K562 (cell line): ENCODE results near the gene AP3M1. TPM values are rescaled to one million over a fixed set of nuclear protein-coding genes. Genes with fewer than 3 reads are reported as not detected.

ENCODE experiments used
- CBX8 ChIP-seq: fragments of 200-600 bp; sonication (generic); IDR thresholded peaks from 2 replicates; pipeline ENCODE4 v1.6.1; 2012; ENCODE audit warnings: borderline replicate concordance, mixed run types, low read depth, mild to moderate bottlenecking, moderate library complexity, mixed read lengths, low read length, control low read depth, inconsistent platforms; ENCODE audit not compliant: poor library complexity, severe bottlenecking; ENCODE audit errors: extremely low read depth
- CREB3L1 ChIP-seq: fragments of 450-650 bp; IDR thresholded peaks from 2 replicates; pipeline ENCODE4 v1.6.1; 2014; ENCODE audit warnings: low read depth, mild to moderate bottlenecking, moderate library complexity, borderline replicate concordance
- GABPB1 ChIP-seq: sonication (generic); formaldehyde crosslinking; IDR thresholded peaks from 2 replicates; pipeline ENCODE4 v1.8.0; 2022; ENCODE audit warnings: mild to moderate bottlenecking, missing genetic modification reagents
- HDGF ChIP-seq: fragments of 450-650 bp; IDR thresholded peaks from 2 replicates; pipeline ENCODE4 v1.6.1; 2016
- HMG20A ChIP-seq: fragments of 450-650 bp; formaldehyde crosslinking; conservative IDR thresholded peaks from 2 replicates; pipeline ENCODE4 v1.4.0; 2020; ENCODE audit warnings: mild to moderate bottlenecking, mixed read lengths
- HNRNPL ChIP-seq: fragments of 200-400 bp; formaldehyde crosslinking; IDR thresholded peaks from 2 replicates; pipeline ENCODE4 v1.6.1; 2017; ENCODE audit warnings: low read depth, mild to moderate bottlenecking, low read length
- JUNB ChIP-seq: fragments of 450-650 bp; formaldehyde crosslinking; conservative IDR thresholded peaks from 2 replicates; pipeline ENCODE4 v1.4.0; 2020; ENCODE audit warnings: mild to moderate bottlenecking
- KLF6 ChIP-seq: fragments of 250-450 bp; sonication (Bioruptor Pico); IDR thresholded peaks from 2 replicates; pipeline ENCODE4 v1.4.0; 2020; ENCODE audit warnings: mild to moderate bottlenecking, moderate library complexity, borderline replicate concordance
- L3MBTL2 ChIP-seq: fragments of 450-650 bp; IDR thresholded peaks from 2 replicates; pipeline ENCODE4 v1.6.1; 2016; ENCODE audit warnings: mild to moderate bottlenecking, moderate library complexity
- MTA1 ChIP-seq: fragments of 450-650 bp; IDR thresholded peaks from 2 replicates; pipeline ENCODE4 v1.6.1; 2017; ENCODE audit warnings: borderline replicate concordance
- MYBL2 ChIP-seq, 2 experiments: fragments of 450-650 bp in 1 of 2; sonication (generic) in 1 of 2; formaldehyde crosslinking in 1 of 2; IDR thresholded peaks; 2 replicates each; pipeline versions ENCODE4 v1.6.1 to v1.8.1; 2017 to 2022; ENCODE audit warnings: borderline replicate concordance in 1 of 2, inconsistent platforms in 1 of 2, low read depth in 1 of 2, mild to moderate bottlenecking in 1 of 2, missing genetic modification reagents in 1 of 2, moderate library complexity in 1 of 2
- NR2C2 ChIP-seq, 2 experiments: fragments of 200-800 bp in 1 of 2; sonication (Bioruptor generic) in 1 of 2; sonication (generic) in 1 of 2; formaldehyde crosslinking in 1 of 2; IDR thresholded peaks; 2 replicates each; pipeline versions ENCODE4 v1.6.1 to v1.8.0; 2016 to 2022; ENCODE audit warnings: mild to moderate bottlenecking in 1 of 2, missing compliant biosample characterization in 1 of 2, missing genetic modification characterization in 1 of 2, missing genetic modification reagents in 1 of 2
- RHOXF2B ChIP-seq: fragments of 250-450 bp; sonication (Bioruptor Pico); conservative IDR thresholded peaks from 2 replicates; pipeline ENCODE4 v1.5.1; 2021
- TAF15 ChIP-seq: fragments of 200-400 bp; formaldehyde crosslinking; IDR thresholded peaks from 2 replicates; pipeline ENCODE4 v1.6.1; 2017; ENCODE audit warnings: mild to moderate bottlenecking, low read depth, low read length, moderate library complexity
- TBP ChIP-seq: optimal IDR thresholded peaks from 2 replicates; pipeline ENCODE3; 2011; ENCODE audit warnings: low read depth, low read length, improper control_type of control experiment
- TCF3 ChIP-seq: sonication (generic); formaldehyde crosslinking; IDR thresholded peaks from 2 replicates; pipeline ENCODE4 v1.4.0; 2020; ENCODE audit warnings: mild to moderate bottlenecking, missing genetic modification reagents
- TCFL5 ChIP-seq: fragments of 250-450 bp; sonication (Bioruptor Pico); conservative IDR thresholded peaks from 2 replicates; pipeline ENCODE4 v1.6.1; 2021; ENCODE audit warnings: mild to moderate bottlenecking, moderate library complexity, matching md5 sums
- THRAP3 ChIP-seq: fragments of 450-650 bp; IDR thresholded peaks from 2 replicates; pipeline ENCODE4 v1.6.1; 2016; ENCODE audit warnings: mild to moderate bottlenecking, inconsistent platforms, borderline replicate concordance
- TRIM28 ChIP-seq: fragments of 450-650 bp; IDR thresholded peaks from 2 replicates; pipeline ENCODE4 v1.6.1; 2017
- ZKSCAN3 ChIP-seq: fragments of 250-450 bp; sonication (Bioruptor Pico); IDR thresholded peaks from 2 replicates; pipeline ENCODE4 v1.4.0; 2020
- ZNF165 ChIP-seq: fragments of 250-450 bp; sonication (Bioruptor Pico); IDR thresholded peaks from 2 replicates; pipeline ENCODE4 v1.4.0; 2020; ENCODE audit warnings: borderline replicate concordance
- ZNF384 ChIP-seq: IDR thresholded peaks from 2 replicates; pipeline ENCODE4 v1.6.1; 2012; ENCODE audit warnings: low read depth, low read length, improper control_type of control experiment
- polyA plus RNA-seq, 8 experiments: library from polyadenylated mRNA; depleted of rRNA in 4 of 8; stranded (reverse) in 5 of 8; unstranded in 3 of 8; fragments of >200 nt; fragmentation: Nextera tagmentation in 2 of 8; fragmentation: Illumina TruSeq in 1 of 8; extraction: Ambion mirVana in 2 of 8; extraction: Trizol in 1 of 8; gene quantifications; 2 replicates each; pipeline versions ENCODE4 v1.2.1 to v1.2.3, GENCODE V29; 2011 to 2014; ENCODE audit warnings: inconsistent platforms in 1 of 8, missing spikeins in 1 of 8
- total RNA-seq, 7 experiments: library from RNA; depleted of rRNA in 6 of 7; stranded (reverse); fragments of >200 nt in 6 of 7; fragmentation: Illumina TruSeq in 2 of 7; extraction: Trizol in 2 of 7; gene quantifications; 2 replicates each; pipeline versions ENCODE4 v1.2.1 to v1.2.3, GENCODE V29; 2011 to 2021; ENCODE audit warnings: low replicate concordance in 1 of 7
- TF ChIP-seq, protein P1 (sequence below): fragments of 250-450 bp; sonication (Bioruptor Pico); IDR thresholded peaks from 2 replicates; pipeline ENCODE4 v1.6.1; 2021; ENCODE audit warnings: mild to moderate bottlenecking
- TF ChIP-seq, protein P2 (sequence below): fragments of 250-450 bp; sonication (Bioruptor Pico); IDR thresholded peaks from 2 replicates; pipeline ENCODE4 v1.5.0; 2022; ENCODE audit warnings: mild to moderate bottlenecking

AP3M1 gene
- total and polyA plus RNA-seq, 9 of the 15 experiments (the other 6 are each of a cell fraction or from before 2014, with no cell fraction given) = 44.3 to 135 (median 67.6) TPM

- TF ChIP-seq, protein P1, sequence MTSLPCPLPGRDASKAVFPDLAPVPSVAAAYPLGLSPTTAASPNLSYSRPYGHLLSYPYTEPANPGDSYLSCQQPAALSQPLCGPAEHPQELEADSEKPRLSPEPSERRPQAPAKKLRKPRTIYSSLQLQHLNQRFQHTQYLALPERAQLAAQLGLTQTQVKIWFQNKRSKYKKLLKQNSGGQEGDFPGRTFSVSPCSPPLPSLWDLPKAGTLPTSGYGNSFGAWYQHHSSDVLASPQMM (CRISPR knock-in tag) = no peak
- TF ChIP-seq ZKSCAN3 (CRISPR knock-in tag) (no peak), HNRNPL (no peak), JUNB (CRISPR knock-in tag) (no peak), TCF3 (CRISPR knock-in tag) (0 out of 2 replicates have a peak, but pooled peaks have one; percentile 26), CREB3L1 (no peak), ZNF165 (CRISPR knock-in tag) (no peak), HMG20A (CRISPR knock-in tag) (no peak), RHOXF2B (CRISPR knock-in tag) (no peak), ZNF384 (no peak), TAF15 (no peak), TCFL5 (CRISPR knock-in tag) (no peak), KLF6 (no peak), HDGF (0 out of 2 replicates have a peak, but pooled peaks have one; percentile 48), THRAP3 (no peak), TBP (peak; percentile 48), TRIM28 (no peak), CBX8 (no peak), GABPB1 (CRISPR knock-in tag) (no peak), NR2C2 (CRISPR knock-in tag; IDR thresholded peaks at IDR 0.05) (no peak), NR2C2 (tag; IDR thresholded peaks at IDR 0.05) (no peak), MTA1 (0 out of 2 replicates have a peak, but pooled peaks have one; percentile 19), MYBL2 (IDR thresholded peaks at IDR 0.05; ENCODE audit: low read depth) (no peak), MYBL2 (CRISPR knock-in tag; IDR thresholded peaks at IDR 0.05; ENCODE audit: borderline replicate concordance) (no peak), L3MBTL2 (no peak)
- TF ChIP-seq, protein P2, sequence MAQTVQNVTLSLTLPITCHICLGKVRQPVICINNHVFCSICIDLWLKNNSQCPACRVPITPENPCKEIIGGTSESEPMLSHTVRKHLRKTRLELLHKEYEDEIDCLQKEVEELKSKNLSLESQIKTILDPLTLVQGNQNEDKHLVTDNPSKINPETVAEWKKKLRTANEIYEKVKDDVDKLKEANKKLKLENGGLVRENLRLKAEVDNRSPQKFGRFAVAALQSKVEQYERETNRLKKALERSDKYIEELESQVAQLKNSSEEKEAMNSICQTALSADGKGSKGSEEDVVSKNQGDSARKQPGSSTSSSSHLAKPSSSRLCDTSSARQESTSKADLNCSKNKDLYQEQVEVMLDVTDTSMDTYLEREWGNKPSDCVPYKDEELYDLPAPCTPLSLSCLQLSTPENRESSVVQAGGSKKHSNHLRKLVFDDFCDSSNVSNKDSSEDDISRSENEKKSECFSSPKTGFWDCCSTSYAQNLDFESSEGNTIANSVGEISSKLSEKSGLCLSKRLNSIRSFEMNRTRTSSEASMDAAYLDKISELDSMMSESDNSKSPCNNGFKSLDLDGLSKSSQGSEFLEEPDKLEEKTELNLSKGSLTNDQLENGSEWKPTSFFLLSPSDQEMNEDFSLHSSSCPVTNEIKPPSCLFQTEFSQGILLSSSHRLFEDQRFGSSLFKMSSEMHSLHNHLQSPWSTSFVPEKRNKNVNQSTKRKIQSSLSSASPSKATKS (CRISPR knock-in tag) = no peak
Observed at GRCh38 chr10:74178042-74178791, 27.6 kb upstream of the AP3M1 start (continued).
